Stomach (tissue), 9 donors: ENCODE results near the gene BACE2. TPM values are rescaled to one million over a fixed set of nuclear protein-coding genes. Genes with fewer than 3 reads are reported as not detected.
A peak's percentile ranks its signal among the peaks of the same experiment; 100 is the strongest.

ENCODE experiments used
- DNase-seq, 2 donors: peaks; one replicate each; pipeline versions ENCODE4 v3.0.0 to v3.0.0-alpha.2; 2013 to 2019
- H3K27ac ChIP-seq, 5 donors: fragments of 200-600 bp in 4 of 5; sonication (generic) in 4 of 5; one replicate each; pipeline ENCODE4 v1.5.1; 2013 to 2019; ENCODE audit warnings: mild to moderate bottlenecking in 1 of 5, moderate library complexity in 1 of 5
- H3K27me3 ChIP-seq, 3 donors: fragments of 200-600 bp; sonication (generic); one replicate each; pipeline ENCODE4 v1.5.1; 2017 to 2019; ENCODE audit warnings: mixed run types in 1 of 3
- H3K36me3 ChIP-seq, 4 donors: fragments of 200-600 bp; sonication (generic); 1 replicate in 3 of 4; 2 replicates in 1 of 4; pipeline ENCODE4 v1.5.1; 2016 to 2019
- H3K4me1 ChIP-seq, 4 donors: fragments of 200-600 bp; sonication (generic); one replicate each; pipeline ENCODE4 v1.5.1; 2016 to 2019
- H3K4me3 ChIP-seq, 4 donors: fragments of 200-600 bp; sonication (generic) in 3 of 4; one replicate each; pipeline ENCODE4 v1.5.1; 2016 to 2019; ENCODE audit warnings: mild to moderate bottlenecking in 1 of 4
- H3K9me3 ChIP-seq, 4 donors: fragments of 200-600 bp; sonication (generic); one replicate each; pipeline ENCODE4 v1.5.1; 2016 to 2019
- EP300 ChIP-seq: sonication (generic); formaldehyde crosslinking; IDR thresholded peaks from one replicate; pipeline ENCODE4 v1.6.1; 2017; ENCODE audit warnings: antibody characterized with exemption
- POLR2A ChIP-seq, 4 donors: fragments of 450-650 bp; IDR thresholded peaks; one replicate each; pipeline ENCODE4 v1.6.1; 2016; ENCODE audit warnings: antibody characterized with exemption in 4 of 4, control low read depth in 2 of 4, mild to moderate bottlenecking in 1 of 4, moderate library complexity in 1 of 4
- POLR2AphosphoS5 ChIP-seq, 3 donors: sonication (generic); formaldehyde crosslinking; IDR thresholded peaks; one replicate each; pipeline ENCODE4 v1.6.1; 2016; ENCODE audit warnings: antibody characterized with exemption in 3 of 3
- WGBS, 5 donors: extraction: QIAGEN DNeasy Blood & Tissue Kit in 3 of 5; methylation state at CpG; one replicate each; pipeline versions ENCODE4 v1.1.5 to v1.1.7; 2013 to 2018; 5-methylcytosine and 5-hydroxymethylcytosine counted together
- intact Hi-C: fragments of 100-400 bp; cut with DNase I; formaldehyde crosslinking; loops from one replicate; pipeline ENCODE4 v1.15.1; 2023; ENCODE audit warnings: low total_unique reads
- polyA plus RNA-seq, 3 donors: library from polyadenylated mRNA; stranded (reverse); fragments of 200-250 nt; gene quantifications; one replicate each; pipeline ENCODE4 v1.2.3, GENCODE V29; 2013
- total RNA-seq, 5 donors: library from RNA; depleted of rRNA; stranded (reverse); fragments of >200 nt; gene quantifications; one replicate each; pipeline versions ENCODE4 v1.1.0 to v1.2.3, GENCODE V29; 2014 to 2016
- TF ChIP-seq, protein P1 (sequence below), 7 experiments: fragments of 450-650 bp in 4 of 7; fragments of 200-600 bp in 3 of 7; sonication (generic) in 3 of 7; IDR thresholded peaks; one replicate each; pipeline ENCODE4 v1.5.1; 2016 to 2019; ENCODE audit warnings: antibody characterized with exemption in 7 of 7, control low read depth in 2 of 7, mild to moderate bottlenecking in 1 of 7
- donor health status: healthy with polysubstance abuse.
- donor health status: Bipolar disorder and iron deficiency.
- donor health status: healthy.

BACE2 gene
- total and polyA plus RNA-seq, 8 donors, result 7.6 to 244 (median 51.4) TPM

- intact Hi-C loops, result no loop called here
- Histone ChIP-seq H3K27me3 (no peaks in the 10 kb centered on the region), H3K36me3 (peaks cover 11 to 77% (median 74%) of the 10 kb centered on the region in 4 donors), H3K27ac (no peak overlapping the region), H3K9me3 (peaks cover 0 to 10% (median 5%) of the 10 kb centered on the region in 4 donors), H3K4me3 (no peak overlapping the region), H3K4me1 (peaks cover 0 to 9% (median 0%) of the 10 kb centered on the region in 4 donors)
- no peak for DNase-seq
- TF ChIP-seq POLR2AphosphoS5 (IDR thresholded peaks at IDR 0.05) (no peak), POLR2A (IDR thresholded peaks at IDR 0.05) (no peak), EP300 (no peak)
- TF ChIP-seq, protein P1, sequence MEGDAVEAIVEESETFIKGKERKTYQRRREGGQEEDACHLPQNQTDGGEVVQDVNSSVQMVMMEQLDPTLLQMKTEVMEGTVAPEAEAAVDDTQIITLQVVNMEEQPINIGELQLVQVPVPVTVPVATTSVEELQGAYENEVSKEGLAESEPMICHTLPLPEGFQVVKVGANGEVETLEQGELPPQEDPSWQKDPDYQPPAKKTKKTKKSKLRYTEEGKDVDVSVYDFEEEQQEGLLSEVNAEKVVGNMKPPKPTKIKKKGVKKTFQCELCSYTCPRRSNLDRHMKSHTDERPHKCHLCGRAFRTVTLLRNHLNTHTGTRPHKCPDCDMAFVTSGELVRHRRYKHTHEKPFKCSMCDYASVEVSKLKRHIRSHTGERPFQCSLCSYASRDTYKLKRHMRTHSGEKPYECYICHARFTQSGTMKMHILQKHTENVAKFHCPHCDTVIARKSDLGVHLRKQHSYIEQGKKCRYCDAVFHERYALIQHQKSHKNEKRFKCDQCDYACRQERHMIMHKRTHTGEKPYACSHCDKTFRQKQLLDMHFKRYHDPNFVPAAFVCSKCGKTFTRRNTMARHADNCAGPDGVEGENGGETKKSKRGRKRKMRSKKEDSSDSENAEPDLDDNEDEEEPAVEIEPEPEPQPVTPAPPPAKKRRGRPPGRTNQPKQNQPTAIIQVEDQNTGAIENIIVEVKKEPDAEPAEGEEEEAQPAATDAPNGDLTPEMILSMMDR (IDR thresholded peaks at IDR 0.05), result no peak
- 94 to 96% (median 95%) methylated on average over 22 of the region's 22 CpGs for whole genome bisulfite sequencing, 5 donors
Observed at GRCh38 chr21:41256771-41257702, 89.1 kb downstream of the BACE2 start.

DNA sequence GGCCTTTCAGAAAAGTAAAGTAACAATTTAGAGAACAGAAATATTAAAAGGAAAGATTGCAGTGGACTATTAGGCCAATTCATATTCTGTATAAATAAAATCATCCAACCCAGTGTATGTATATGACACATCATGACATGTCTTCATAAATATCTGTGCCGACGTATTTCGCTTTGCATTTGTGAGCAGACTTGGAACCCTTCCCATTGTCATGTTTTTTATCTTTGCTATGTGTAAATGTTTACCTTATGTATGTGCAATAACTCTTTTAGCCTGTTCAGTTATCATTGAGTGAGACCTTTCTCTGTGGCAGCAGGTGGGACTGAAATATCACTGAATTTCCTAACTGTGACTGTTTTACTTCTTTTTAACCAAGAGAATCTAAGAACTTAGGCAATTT is 90.7 kb downstream of the BACE2 start:
- Histone ChIP-seq H3K36me3 (peaks cover 11 to 67% (median 64%) of the 10 kb centered on the region in 4 donors), H3K27me3 (no peaks in the 10 kb centered on the region), H3K4me3 (no peak overlapping the region), H3K27ac (no peak overlapping the region), H3K9me3 (peaks cover 0 to 9% (median 5%) of the 10 kb centered on the region in 4 donors), H3K4me1 (peaks cover 0 to 9% (median 0%) of the 10 kb centered on the region in 4 donors)
- WGBS, 5 donors, result 29 to 55% (median 43%) methylated on average over 3 of the region's 3 CpGs
- TF ChIP-seq, protein P1 (IDR thresholded peaks at IDR 0.05), result no peak
- TF ChIP-seq POLR2A (IDR thresholded peaks at IDR 0.05) (no peak), EP300 (no peak), POLR2AphosphoS5 (IDR thresholded peaks at IDR 0.05) (no peak)
- intact Hi-C loops, result no loop called here
- DNase-seq, result peak in 1 of 2 donors; percentile 26

GRCh38 chr21:41260428-41260827 is 92.5 kb downstream of the BACE2 start:
- DNase-seq, result no peak
- H3K4me3 ChIP-seq, result no peak overlapping the region

DNA sequence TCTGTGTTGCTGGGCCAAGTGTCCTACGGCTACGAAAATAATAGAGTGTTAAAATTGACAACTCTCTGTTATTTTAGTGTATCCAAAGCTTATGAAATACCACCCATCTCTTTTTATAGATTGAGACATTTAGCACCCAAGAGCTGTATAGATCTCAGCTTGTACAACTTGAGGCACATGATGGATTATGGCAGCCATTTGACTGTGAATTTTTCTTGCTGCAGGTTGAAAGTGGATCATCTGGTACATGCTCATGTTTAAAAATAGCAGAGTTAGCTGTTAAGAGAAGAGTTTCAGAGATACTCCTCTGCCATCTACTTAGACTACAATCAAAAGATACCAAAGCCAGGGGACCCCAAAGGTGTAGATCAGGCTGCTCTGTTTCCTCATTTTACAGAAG is 99.4 kb downstream of the BACE2 start:
- Histone ChIP-seq H3K9me3 (peaks cover 0 to 12% (median 5%) of the 10 kb centered on the region in 4 donors), H3K36me3 (peaks cover 0 to 35% (median 31%) of the 10 kb centered on the region in 4 donors), H3K27ac (no peak overlapping the region), H3K27me3 (no peaks in the 10 kb centered on the region), H3K4me3 (no peak overlapping the region), H3K4me1 (no peaks in the 10 kb centered on the region)
- DNase-seq, result no peak
- WGBS, 5 donors, result 90 to 98% (median 95%) methylated on average over 2 of the region's 2 CpGs
- intact Hi-C loops, result no loop called here
- TF ChIP-seq, protein P1 (IDR thresholded peaks at IDR 0.05), result no peak
- TF ChIP-seq EP300, result no peak
- TF ChIP-seq POLR2A (IDR thresholded peaks at IDR 0.05), result no peak
- TF ChIP-seq POLR2AphosphoS5 (IDR thresholded peaks at IDR 0.05), result no peak

More at GRCh38 chr21:41260428-41260827, 92.5 kb downstream of the BACE2 start:
- no peaks in the 10 kb centered on the region for H3K9me3 ChIP-seq
- H3K27me3 ChIP-seq, result no peaks in the 10 kb centered on the region
- peaks cover 11 to 58% (median 55%) of the 10 kb centered on the region in 4 donors for H3K36me3 ChIP-seq
- H3K4me1 ChIP-seq, result peaks cover 0 to 9% (median 0%) of the 10 kb centered on the region in 4 donors
- intact Hi-C loops, result no loop called here
- no peak overlapping the region for H3K27ac ChIP-seq
- 82 to 99% (median 96%) methylated on average over 8 of the region's 8 CpGs for WGBS, 5 donors
- TF ChIP-seq POLR2A (IDR thresholded peaks at IDR 0.05) (no peak), POLR2AphosphoS5 (IDR thresholded peaks at IDR 0.05) (no peak), EP300 (no peak)
- TF ChIP-seq, protein P1 (IDR thresholded peaks at IDR 0.05), result no peak
